ENCODE data around the gene TNIP2.

The TNIP2 gene

GRCh38 chr4:2714918-2715317 lies 41.2 kb downstream of the TNIP2 start:
- DNase-seq, result no peak

DNA sequence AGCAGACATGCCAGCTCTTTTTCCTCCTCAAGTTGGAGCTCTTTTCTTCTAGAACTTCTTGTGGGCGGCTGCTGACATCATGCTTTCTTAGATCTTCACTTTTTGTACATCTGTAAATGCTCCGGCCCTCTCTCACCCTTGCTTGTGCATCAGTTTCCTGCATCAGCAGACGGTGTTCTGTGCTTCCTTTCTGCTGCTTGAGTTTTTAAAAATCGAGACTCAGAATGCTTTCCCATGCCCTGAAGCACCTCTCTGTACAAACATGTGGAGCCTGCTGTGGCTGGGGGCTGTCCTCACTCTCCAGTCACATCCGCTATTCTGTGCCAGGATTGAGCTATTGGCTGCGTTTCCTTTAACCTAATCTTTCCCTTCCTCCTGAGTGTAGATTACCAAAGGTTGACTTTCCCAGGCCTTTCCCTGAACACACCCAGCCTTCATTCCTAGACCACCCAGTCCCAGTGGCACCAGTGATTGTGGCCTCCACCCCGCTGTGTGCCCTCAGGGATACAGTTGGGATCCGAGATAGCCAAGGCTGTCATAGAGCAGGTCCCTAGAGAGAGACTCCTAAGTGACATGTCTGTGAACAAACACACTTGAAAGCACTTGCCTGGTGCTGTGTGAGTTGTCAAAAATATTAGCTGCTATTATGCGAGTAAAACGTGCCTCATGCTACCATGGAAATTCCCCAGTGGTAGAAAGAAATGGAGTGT lies 41.9 kb downstream of the TNIP2 start:
- peak; percentile 25 for DNase-seq

- no peak for DNase-seq
These were observed 42.8 kb downstream of the TNIP2 start for GRCh38 chr4:2713337-2713736.

- DNase-seq, result no peak
These were observed 43.8 kb downstream of the TNIP2 start for GRCh38 chr4:2712261-2712842.

DNA sequence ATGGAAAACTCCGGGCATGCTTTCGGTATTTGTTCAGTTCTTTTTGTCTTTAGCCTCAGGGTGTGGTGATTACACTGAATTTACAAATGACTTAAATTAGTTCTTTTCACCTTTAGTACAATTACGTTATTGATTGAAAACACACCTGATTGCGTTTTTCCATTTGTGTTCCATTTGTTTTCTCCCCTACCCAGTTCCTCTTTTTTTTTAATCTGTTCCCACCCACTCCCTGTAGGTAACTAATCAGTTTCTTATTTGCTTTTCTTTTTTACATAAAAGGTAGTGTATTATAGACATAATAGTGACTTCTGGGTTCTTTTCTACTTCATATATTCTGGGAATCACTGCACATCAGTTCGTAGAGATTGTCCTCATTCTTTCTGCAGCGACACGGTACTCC lies 53.4 kb downstream of the TNIP2 start:
- DNase-seq, result no peak

- DNase-seq, result no peak
These were observed 53.8 kb downstream of the TNIP2 start for GRCh38 chr4:2702361-2702760.

DNA sequence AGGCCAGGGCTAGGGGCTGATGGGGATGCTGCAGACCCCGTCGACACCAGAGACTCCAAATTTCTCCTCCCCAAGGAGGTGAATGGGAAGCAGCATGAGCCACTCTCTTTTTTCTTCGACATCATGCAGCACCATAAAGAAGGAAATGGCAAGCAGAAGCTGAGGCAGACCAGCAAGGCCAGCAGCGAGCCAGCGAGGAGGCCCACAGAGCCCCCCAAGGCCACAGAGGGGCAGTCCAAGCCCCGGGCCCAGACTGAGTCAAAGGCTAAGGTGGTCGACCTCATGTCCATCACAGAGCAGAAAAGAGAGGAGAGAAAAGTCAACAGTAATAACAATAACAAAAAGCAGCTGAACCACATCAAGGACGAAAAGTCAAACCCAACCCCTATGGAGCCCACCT lies 56.1 kb downstream of the TNIP2 start:
- no peak for DNase-seq

GRCh38 chr4:2699534-2699933 lies 56.6 kb downstream of the TNIP2 start:
- DNase-seq, result no peak

- no peak for DNase-seq
These were observed 57.1 kb downstream of the TNIP2 start for GRCh38 chr4:2698951-2699505.

DNA sequence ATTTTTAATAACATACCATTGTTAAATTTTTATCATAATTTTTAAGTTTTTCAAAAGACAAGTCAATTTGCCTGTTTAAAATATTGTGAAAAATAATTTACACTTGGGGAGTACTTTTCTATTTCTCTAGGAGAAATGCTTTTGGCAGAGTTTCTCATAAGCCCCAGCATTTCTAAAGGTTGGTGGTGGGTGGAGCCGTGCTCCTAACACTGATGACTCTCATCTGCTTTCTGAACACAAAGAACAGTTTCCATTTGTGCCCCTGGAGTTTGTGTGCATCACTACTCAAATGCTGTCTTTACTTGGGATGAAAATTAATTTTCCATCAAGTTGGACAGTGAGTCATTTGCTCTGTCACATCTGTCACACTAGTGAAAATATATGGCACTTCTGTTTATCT lies 57.6 kb downstream of the TNIP2 start:
- no peak for DNase-seq

DNA sequence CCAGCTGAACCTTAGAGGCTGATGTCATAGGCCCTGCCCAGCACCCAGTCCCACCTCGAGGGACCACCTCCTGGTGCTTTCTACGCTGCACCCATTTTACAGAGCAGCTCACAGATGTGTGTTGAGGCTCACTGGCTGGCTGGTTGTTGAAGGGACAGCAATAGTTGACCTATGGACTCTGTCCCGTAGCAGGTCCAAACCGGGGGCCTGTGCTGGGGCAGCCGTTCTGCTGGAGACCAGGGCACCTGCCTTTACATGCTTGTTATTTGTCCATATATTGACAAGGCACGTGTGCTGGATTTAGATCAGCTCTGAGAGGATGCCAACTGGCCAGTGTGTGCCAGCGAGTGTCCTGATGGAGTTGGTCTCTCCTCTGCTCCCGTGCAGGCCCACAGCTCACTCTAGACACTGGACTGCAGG lies 58.1 kb downstream of the TNIP2 start:
- no peak for DNase-seq

- DNase-seq, result no peak
These were observed 59.7 kb downstream of the TNIP2 start for GRCh38 chr4:2696423-2696822.

DNA sequence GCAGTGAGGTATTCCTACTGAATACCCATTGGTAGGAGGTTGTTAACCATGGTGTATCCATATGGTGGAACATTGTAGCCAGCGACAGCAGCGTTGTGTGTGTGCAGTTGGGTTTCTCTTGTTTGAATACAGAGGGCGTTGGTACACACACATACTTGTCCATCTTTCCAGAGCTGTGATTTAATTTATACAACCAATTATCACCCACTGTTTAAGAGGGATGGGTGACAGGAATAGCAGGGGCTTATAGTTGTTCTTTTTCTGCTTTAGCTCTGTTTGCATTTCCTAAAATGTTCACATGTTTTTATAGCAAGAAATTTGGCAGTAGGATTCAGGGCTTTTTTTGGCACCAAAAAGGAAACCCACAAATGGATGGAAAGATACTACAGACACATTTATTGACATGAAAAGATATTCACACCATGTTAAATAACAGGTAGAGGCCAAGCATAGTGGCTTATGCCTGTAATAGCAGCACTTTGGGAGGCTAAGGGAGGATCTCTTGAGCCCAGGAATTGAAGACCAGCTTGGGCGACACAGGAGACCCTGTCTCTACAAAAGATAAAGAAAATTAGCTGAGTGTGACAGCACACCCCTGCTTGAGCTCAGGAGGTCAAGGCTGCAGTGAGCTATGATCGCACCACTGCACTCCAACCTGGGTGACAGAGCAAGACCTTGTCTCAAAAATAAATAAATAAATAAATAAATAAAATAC lies 60.6 kb downstream of the TNIP2 start:
- DNase-seq, result no peak

DNA sequence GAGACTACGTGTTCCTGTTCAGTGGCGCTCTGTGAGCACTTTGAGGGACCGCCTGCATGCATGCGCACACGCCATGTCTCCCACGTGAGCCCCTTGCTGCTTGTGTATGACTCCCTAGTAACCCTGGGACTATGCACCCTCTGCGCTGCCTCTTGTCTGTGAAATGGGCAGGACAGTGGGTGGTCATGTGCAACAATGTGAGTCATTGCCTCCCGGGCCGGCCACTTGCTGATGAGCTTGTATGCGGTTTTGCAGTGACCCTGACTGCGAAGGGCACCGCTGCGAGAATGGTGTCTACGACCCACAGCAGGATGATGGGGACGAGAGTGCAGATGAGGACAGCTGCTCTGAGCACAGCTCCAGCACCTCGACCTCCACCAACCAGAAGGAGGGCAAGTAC lies 61.4 kb downstream of the TNIP2 start:
- DNase-seq, result no peak

DNA sequence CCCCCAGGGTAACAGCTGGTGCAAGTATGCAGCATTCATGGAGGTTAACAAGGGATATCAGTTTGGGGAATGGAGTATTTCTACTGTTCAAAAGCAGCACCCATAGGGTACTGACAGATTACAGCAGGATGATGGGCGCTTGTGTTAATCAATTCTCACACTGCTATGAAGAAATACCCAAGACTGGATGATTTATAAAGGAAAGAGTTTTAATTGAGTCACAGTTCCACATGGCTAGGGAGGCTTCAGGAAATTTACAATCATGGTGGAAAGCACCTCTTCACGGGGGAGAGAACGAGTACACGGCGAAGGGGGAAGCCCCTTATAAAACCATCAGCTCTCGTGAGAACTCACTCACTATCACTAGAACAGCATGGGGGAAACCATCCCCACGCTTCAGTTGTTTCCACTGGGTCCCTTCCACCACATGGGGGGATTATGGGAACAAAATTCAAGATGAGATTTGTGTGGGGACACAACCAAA lies 64.1 kb downstream of the TNIP2 start:
- DNase-seq, result no peak
